H1 (cell line): ENCODE measurements around the gene SH3RF3. TPM values are rescaled to one million over a fixed set of nuclear protein-coding genes. Genes with fewer than 3 reads are reported as not detected.

Source experiments
- CTCF ChIA-PET: fragments of 300-600 bp; sonication (Branson Sonifier 250); formaldehyde crosslinking; loops from one replicate; lab custom pipeline; 2021; ENCODE audit not compliant: partially characterized antibody; lab: Charles Lee
- POLR2A ChIA-PET: fragments of 300-600 bp; sonication (Branson Sonifier 250); formaldehyde crosslinking; loops from one replicate; lab custom pipeline; 2021; ENCODE audit warnings: inconsistent platforms; ENCODE audit not compliant: partially characterized antibody; lab: Charles Lee
- DNase-seq, 2 experiments: peaks; one replicate each; pipeline versions ENCODE4 v3.0.0 to v3.0.0-alpha.2; 2010 to 2022; ENCODE audit warnings: low spot score in 2 of 2, low read depth in 1 of 2, mixed read lengths in 1 of 2
- FAIRE-seq: peaks from 2 replicates; lab custom pipeline; 2011; peaks lifted over from hg19 to GRCh38; lab: Jason Lieb, UNC
- H2AFZ ChIP-seq: 2 replicates; pipeline ENCODE4 v1.8.1; 2012; ENCODE audit warnings: low read length, inconsistent platforms
- H2AK5ac ChIP-seq: 2 replicates; pipeline ENCODE4 v1.6.1; 2013; ENCODE audit warnings: low read depth, low read length
- H2BK120ac ChIP-seq: replicated peaks from 2 replicates; pipeline ENCODE3; 2013; ENCODE audit warnings: low read depth, low read length, inconsistent platforms
- H2BK12ac ChIP-seq: 2 replicates; pipeline ENCODE4 v1.6.1; 2013; ENCODE audit warnings: low read depth, low read length
- H2BK15ac ChIP-seq: 2 replicates; pipeline ENCODE4 v1.6.1; 2013; ENCODE audit warnings: low read length
- H2BK20ac ChIP-seq: 2 replicates; pipeline ENCODE4 v1.6.1; 2013; ENCODE audit warnings: low read length
- H2BK5ac ChIP-seq: 2 replicates; pipeline ENCODE4 v1.6.1; 2013; ENCODE audit warnings: low read depth, low read length
- H3K14ac ChIP-seq: 2 replicates; pipeline ENCODE4 v1.6.1; 2013; ENCODE audit warnings: inconsistent platforms; ENCODE audit not compliant: insufficient read length
- H3K18ac ChIP-seq: 2 replicates; pipeline ENCODE4 v1.6.1; 2013; ENCODE audit warnings: low read length; ENCODE audit errors: extremely low read depth
- H3K23ac ChIP-seq: 2 replicates; pipeline ENCODE4 v1.6.1; 2013; ENCODE audit warnings: inconsistent platforms; ENCODE audit not compliant: insufficient read length
- H3K23me2 ChIP-seq: 2 replicates; pipeline ENCODE4 v1.6.1; 2013; ENCODE audit warnings: low read depth, low read length
- H3K27ac ChIP-seq: 2 replicates; pipeline ENCODE4 v1.6.1; 2011; ENCODE audit warnings: low read depth, low read length, inconsistent platforms
- H3K27me3 ChIP-seq, 4 experiments: replicated peaks in 1 of 4; 1 replicate in 1 of 4; 2 replicates in 3 of 4; pipeline versions ENCODE4 v1.6.1 to v1.8.1; 2011 to 2013; ENCODE audit warnings: low read length in 3 of 4, mild to moderate bottlenecking in 3 of 4, inconsistent platforms in 2 of 4, mixed read lengths in 2 of 4, moderate library complexity in 1 of 4; ENCODE audit not compliant: control insufficient read depth in 3 of 4, insufficient read depth in 3 of 4; ENCODE audit errors: extremely low read depth in 1 of 4
- H3K36me3 ChIP-seq, 4 experiments: 2 replicates each; pipeline versions ENCODE4 v1.6.1 to v1.8.1; 2011 to 2013; ENCODE audit warnings: mild to moderate bottlenecking in 4 of 4, low read length in 3 of 4, moderate library complexity in 2 of 4, control low read depth in 1 of 4, inconsistent platforms in 1 of 4; ENCODE audit not compliant: insufficient read depth in 4 of 4, control insufficient read depth in 2 of 4
- H3K4ac ChIP-seq: replicated peaks from 2 replicates; pipeline ENCODE3; 2013; ENCODE audit warnings: low read length, low read depth, mixed read lengths, inconsistent platforms; ENCODE audit not compliant: insufficient read length
- H3K4me1 ChIP-seq, 4 experiments: replicated peaks in 1 of 4; 1 replicate in 1 of 4; 2 replicates in 3 of 4; pipeline versions ENCODE4 v1.6.1 to v1.8.1; 2011 to 2013; ENCODE audit warnings: low read length in 3 of 4, inconsistent platforms in 2 of 4, mixed read lengths in 1 of 4; ENCODE audit not compliant: insufficient read depth in 4 of 4, control insufficient read depth in 3 of 4
- H3K4me2 ChIP-seq, 2 experiments: 2 replicates each; pipeline versions ENCODE4 v1.6.1 to v1.8.1; 2011 to 2013; ENCODE audit warnings: low read depth in 2 of 2, low read length in 2 of 2, control low read depth in 1 of 2, inconsistent platforms in 1 of 2, mild to moderate bottlenecking in 1 of 2; ENCODE audit not compliant: insufficient read depth in 1 of 2
- H3K4me3 ChIP-seq, 4 experiments: fragments of 200-600, 300-600 bp in 1 of 4; sonication (generic), shearing (Covaris generic), sonication (Bioruptor Twin) in 1 of 4; 2 replicates each; pipeline versions ENCODE4 v1.5.1 to v1.8.1; 2011 to 2016; ENCODE audit warnings: low read length in 4 of 4, low read depth in 3 of 4, control low read depth in 2 of 4, inconsistent platforms in 2 of 4, mild to moderate bottlenecking in 2 of 4, mixed read lengths in 1 of 4, moderate library complexity in 1 of 4; ENCODE audit not compliant: insufficient read depth in 2 of 4; ENCODE audit errors: extremely low read depth in 1 of 4
- H3K56ac ChIP-seq: replicated peaks from 2 replicates; pipeline ENCODE3; 2013; ENCODE audit warnings: low read depth, mild to moderate bottlenecking, mixed read lengths, low read length, inconsistent platforms; ENCODE audit not compliant: insufficient read length
- H3K79me1 ChIP-seq: 2 replicates; pipeline ENCODE4 v1.6.1; 2013; ENCODE audit warnings: low read depth, low read length, control low read depth
- H3K79me2 ChIP-seq, 2 experiments: 2 replicates each; pipeline versions ENCODE4 v1.6.1 to v1.8.1; 2012 to 2013; ENCODE audit warnings: low read length in 2 of 2, mild to moderate bottlenecking in 2 of 2, inconsistent platforms in 1 of 2; ENCODE audit not compliant: insufficient read depth in 2 of 2, control insufficient read depth in 1 of 2
- H3K9ac ChIP-seq, 4 experiments: replicated peaks in 1 of 4; 1 replicate in 1 of 4; 2 replicates in 3 of 4; pipeline versions ENCODE4 v1.6.1 to v1.8.1; 2011 to 2013; ENCODE audit warnings: low read depth in 3 of 4, low read length in 3 of 4, control low read depth in 2 of 4, mild to moderate bottlenecking in 2 of 4, moderate library complexity in 2 of 4, inconsistent platforms in 1 of 4; ENCODE audit errors: extremely low read depth in 1 of 4
- H3K9me3 ChIP-seq, 2 experiments: 2 replicates each; pipeline versions ENCODE4 v1.6.1 to v1.8.1; 2012 to 2013; ENCODE audit warnings: mild to moderate bottlenecking in 2 of 2, moderate library complexity in 2 of 2, control low read depth in 1 of 2, inconsistent platforms in 1 of 2, low read depth in 1 of 2, low read length in 1 of 2, mixed read lengths in 1 of 2; ENCODE audit not compliant: insufficient read depth in 2 of 2
- H4K20me1 ChIP-seq, 2 experiments: replicated peaks in 1 of 2; 2 replicates each; pipeline versions ENCODE3 to v1.8.1; 2011 to 2013; ENCODE audit warnings: inconsistent platforms in 2 of 2, low read length in 2 of 2, mild to moderate bottlenecking in 1 of 2; ENCODE audit not compliant: insufficient read depth in 2 of 2, control insufficient read depth in 1 of 2
- H4K5ac ChIP-seq: 2 replicates; pipeline ENCODE4 v1.6.1; 2013; ENCODE audit warnings: low read length, low read depth, mixed read lengths, inconsistent platforms; ENCODE audit not compliant: insufficient read length
- H4K8ac ChIP-seq: 2 replicates; pipeline ENCODE4 v1.8.0; 2013; ENCODE audit warnings: mild to moderate bottlenecking, moderate library complexity, low read length, inconsistent platforms; ENCODE audit not compliant: insufficient read depth; ENCODE audit errors: extremely low read depth
- H4K91ac ChIP-seq: replicated peaks from 2 replicates; pipeline ENCODE3; 2013; ENCODE audit warnings: low read length, mixed read lengths, inconsistent platforms; ENCODE audit not compliant: insufficient read length
- ASH2L ChIP-seq: fragments of 200-600, 300-600 bp; sonication (generic); IDR thresholded peaks from one replicate; pipeline ENCODE4 v1.7.1; 2017; ENCODE audit warnings: low read length
- BACH1 ChIP-seq: IDR thresholded peaks from 2 replicates; pipeline ENCODE4 v1.6.1; 2012; ENCODE audit warnings: low read length, improper control_type of control experiment
- CBX5 ChIP-seq: fragments of 300-800, 300-1000 bp; sonication (generic); IDR thresholded peaks from 2 replicates; pipeline ENCODE4 v1.7.1; 2016; ENCODE audit warnings: antibody characterized with exemption, low read length, low read depth
- GTF2F1 ChIP-seq: IDR thresholded peaks from 2 replicates; pipeline ENCODE4 v1.6.1; 2012; ENCODE audit warnings: low read depth, low read length, improper control_type of control experiment, borderline replicate concordance
- NRF1 ChIP-seq: IDR thresholded peaks from 2 replicates; pipeline ENCODE4 v1.6.1; 2011; ENCODE audit warnings: mild to moderate bottlenecking, low read depth, low read length, improper control_type of control experiment
- POLR2A ChIP-seq, 2 experiments: IDR thresholded peaks; 1 replicate in 1 of 2; 2 replicates in 1 of 2; pipeline ENCODE4 v1.6.1; 2011; ENCODE audit warnings: low read depth in 2 of 2, low read length in 2 of 2, mild to moderate bottlenecking in 2 of 2; ENCODE audit errors: control extremely low read depth in 1 of 2
- POU5F1 ChIP-seq: IDR thresholded peaks from 2 replicates; pipeline ENCODE4 v1.6.1; 2011; ENCODE audit warnings: low read depth, mild to moderate bottlenecking, low read length, moderate library complexity
- RBBP5 ChIP-seq: IDR thresholded peaks from 2 replicates; pipeline ENCODE4 v1.7.1; 2012; ENCODE audit warnings: low read depth, mild to moderate bottlenecking, inconsistent platforms, low read length, moderate library complexity, borderline replicate concordance
- SAP30 ChIP-seq: fragments of 300-600 bp; sonication (generic); IDR thresholded peaks from 2 replicates; pipeline ENCODE4 v1.7.1; 2012; ENCODE audit warnings: low read length, moderate library complexity, mild to moderate bottlenecking, inconsistent platforms; ENCODE audit not compliant: insufficient read depth, insufficient replicate concordance
- TBP ChIP-seq: IDR thresholded peaks from 2 replicates; pipeline ENCODE4 v1.6.1; 2011; ENCODE audit warnings: low read depth, low read length, improper control_type of control experiment
- USF2 ChIP-seq: IDR thresholded peaks from 2 replicates; pipeline ENCODE4 v1.6.1; 2011; ENCODE audit warnings: low read length, improper control_type of control experiment
- YY1 ChIP-seq: IDR thresholded peaks from 2 replicates; pipeline ENCODE4 v1.6.1; 2011; ENCODE audit warnings: low read depth, mild to moderate bottlenecking, low read length
- WGBS, 2 experiments: shearing (Covaris generic) in 1 of 2; methylation state at CpG; one replicate each; pipeline versions ENCODE4 v1.1.6 to v1.1.7; 2013 to 2015; ENCODE audit warnings: low lambda C conversion rate in 2 of 2, mixed read lengths in 2 of 2, inconsistent platforms in 1 of 2, low coverage in 1 of 2, missing lambda C conversion rate in 1 of 2; ENCODE audit not compliant: insufficient replicate concordance in 2 of 2, insufficient coverage in 1 of 2, insufficient read length in 1 of 2; ENCODE audit errors: extremely low coverage in 1 of 2, missing lambda C conversion rate in 1 of 2; 5-methylcytosine and 5-hydroxymethylcytosine counted together
- polyA plus RNA-seq, 7 experiments: library from polyadenylated mRNA; depleted of rRNA in 3 of 7; stranded (reverse) in 5 of 7; unstranded in 2 of 7; fragments of >200 nt in 5 of 7; fragments of 200-250 nt in 2 of 7; gene quantifications; 1 replicate in 5 of 7; 2 replicates in 1 of 7; 4 replicates in 1 of 7; pipeline versions ENCODE4 v1.2.1 to v1.2.3, GENCODE V29; 2011 to 2013; ENCODE audit warnings: missing spikeins in 2 of 7, mixed read lengths in 2 of 7
- total RNA-seq: library from RNA; stranded (reverse); fragmentation: NEBNext Ultra II Directional; extraction: Animal tissue kit (Norgen Biotek cat#: 25700); gene quantifications from 2 replicates; pipeline ENCODE4 v1.2.1, GENCODE V29; 2021

SH3RF3 gene
- total and polyA plus RNA-seq, 2 of the 8 experiments (the other 6 are each of a cell fraction or from before 2014, with no cell fraction given) = 0.11 to 0.65 TPM

GRCh38 chr2:109195193-109196045 is 66.4 kb downstream of the SH3RF3 start:
- Histone ChIP-seq H4K91ac (no peak overlapping the region), H3K18ac (no peak overlapping the region), H2BK5ac (no peak overlapping the region), H2AK5ac (no peak overlapping the region), H3K23me2 (no peaks in the 10 kb centered on the region), H3K27me3 (peaks cover 0 to 2% (median 0%) of the 10 kb centered on the region in 4 experiments; a peak in 2 of 7 replicates), H4K5ac (no peak overlapping the region), H2BK120ac (no peak overlapping the region), H3K4ac (no peak overlapping the region), H3K23ac (no peak overlapping the region), H3K79me1 (no peaks in the 10 kb centered on the region; the same call in 1 of the 2 replicates), H3K79me2 (no peaks in the 10 kb centered on the region), H3K4me3 (no peak overlapping the region), H3K4me1 (peaks cover 0 to 4% (median 1%) of the 10 kb centered on the region in 4 experiments; a peak in 2 of 7 replicates), H3K27ac (no peak overlapping the region), H2BK15ac (no peak overlapping the region), H2AFZ (no peak overlapping the region), H3K56ac (no peak overlapping the region), H3K9me3 (no peaks in the 10 kb centered on the region), H4K8ac (no peak overlapping the region), H2BK12ac (no peak overlapping the region), H4K20me1 (no peaks in the 10 kb centered on the region), H3K9ac (no peak overlapping the region; a peak in 2 of 7 replicates), H3K14ac (no peak overlapping the region), H3K4me2 (no peak overlapping the region), H3K36me3 (no peaks in the 10 kb centered on the region), H2BK20ac (no peak overlapping the region)
- ChIA-PET CTCF (interaction anchor here (0.8 to 3.7 kb wide), 9 partner anchors 11 to 86 kb away, joined by 3 to 19 read pairs (median 3); no protein-coding TSS in a partner anchor), POLR2A (interaction anchor here (1.3 kb wide), 1 partner anchor 13 kb away, joined by 3 read pairs; no protein-coding TSS in a partner anchor)
- no peak for FAIRE-seq
- no peak for DNase-seq
- WGBS, 2 experiments = 81% methylated on average over 19 of the region's 19 CpGs; no CpG with 5 or more reads in 1 of the 2 experiments
- TF ChIP-seq NRF1 = no peak
- no peak for TF ChIP-seq ASH2L
- TF ChIP-seq YY1 = no peak
- no peak for TF ChIP-seq POU5F1
- TF ChIP-seq GTF2F1 = no peak
- no peak for TF ChIP-seq BACH1
- TF ChIP-seq SAP30 = no peak
- no peak for TF ChIP-seq POLR2A (IDR thresholded peaks at IDR 0.05; ENCODE audit: control extremely low read depth in 1 of 2, low read depth in 2 of 2, low read length in 2 of 2)
- TF ChIP-seq TBP = no peak
- no peak for TF ChIP-seq RBBP5
- no peak for TF ChIP-seq CBX5
- no peak for TF ChIP-seq USF2
